ENCODE data around the gene PSMD6.

Gene PSMD6

DNA sequence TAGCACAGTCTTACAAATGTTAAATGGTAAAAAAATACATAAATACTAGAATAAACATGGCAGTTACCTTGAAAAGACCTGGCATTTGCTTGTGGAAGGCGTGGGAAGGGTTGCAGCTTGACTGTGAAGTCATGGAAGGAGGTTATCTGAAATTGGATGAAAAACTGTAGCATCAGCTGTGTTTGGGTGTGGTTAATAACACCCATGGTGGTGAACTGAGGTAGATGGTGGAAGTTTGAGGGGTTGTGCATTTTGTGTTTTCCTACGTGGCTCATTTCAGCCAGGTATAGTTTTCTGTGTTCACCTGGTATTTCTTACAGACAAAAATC is 46.5 kb downstream of the PSMD6 start:
- DNase-seq (ENCODE audit: low spot score) = no peak

DNA sequence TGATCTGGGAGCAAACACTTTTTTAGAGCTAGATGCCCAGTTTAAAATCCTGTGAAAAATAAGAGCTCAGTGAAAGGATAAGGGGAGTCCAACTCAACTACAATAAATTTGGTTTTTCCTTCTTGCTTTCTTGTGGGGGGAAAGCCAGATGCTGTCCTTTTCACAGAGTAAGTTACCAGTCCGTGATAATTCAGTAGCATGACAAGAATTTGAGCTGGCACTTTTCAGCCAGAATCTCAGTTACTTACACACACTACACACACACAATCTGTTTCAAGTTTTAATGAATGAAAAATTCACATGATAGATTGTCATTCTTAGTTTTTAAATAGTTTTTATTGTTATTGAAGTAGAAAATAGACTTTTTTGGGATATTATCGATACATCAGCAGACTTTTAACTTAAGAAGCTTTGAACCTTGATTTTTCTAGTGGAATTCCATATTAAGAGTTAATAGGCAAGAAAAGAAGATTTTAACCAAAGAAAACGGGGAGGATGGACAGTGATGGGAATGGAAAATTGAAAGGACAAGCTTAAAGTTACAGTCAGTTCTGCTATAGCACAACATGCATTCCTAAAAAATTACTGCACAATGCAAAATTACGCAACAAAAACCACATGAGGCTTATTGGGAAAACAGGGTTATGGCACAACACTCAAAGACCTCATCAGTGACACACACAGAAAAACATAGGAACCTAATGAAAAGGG is 47.0 kb downstream of the PSMD6 start:
- DNase-seq (ENCODE audit: low spot score) = no peak

DNA sequence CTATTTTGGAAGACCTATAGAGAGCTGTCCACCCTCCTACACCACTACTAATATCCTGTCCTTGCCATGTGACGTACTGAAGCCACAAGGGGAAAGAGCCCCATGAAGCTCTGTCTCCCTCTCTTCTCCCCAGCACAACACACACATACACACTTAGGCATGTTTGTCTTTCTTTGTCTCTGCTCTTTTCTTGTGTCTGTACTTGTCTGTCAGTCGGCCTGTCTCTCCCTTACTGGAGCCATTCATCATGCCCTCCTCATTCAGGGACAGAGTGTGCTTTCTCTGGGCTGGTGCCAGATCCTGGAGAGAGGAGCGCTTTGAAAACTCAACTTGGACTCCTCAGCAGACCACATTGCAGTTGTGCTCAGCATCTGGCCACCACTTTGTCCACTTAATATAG is 47.6 kb downstream of the PSMD6 start:
- DNase-seq (ENCODE audit: low spot score) = no peak

DNA sequence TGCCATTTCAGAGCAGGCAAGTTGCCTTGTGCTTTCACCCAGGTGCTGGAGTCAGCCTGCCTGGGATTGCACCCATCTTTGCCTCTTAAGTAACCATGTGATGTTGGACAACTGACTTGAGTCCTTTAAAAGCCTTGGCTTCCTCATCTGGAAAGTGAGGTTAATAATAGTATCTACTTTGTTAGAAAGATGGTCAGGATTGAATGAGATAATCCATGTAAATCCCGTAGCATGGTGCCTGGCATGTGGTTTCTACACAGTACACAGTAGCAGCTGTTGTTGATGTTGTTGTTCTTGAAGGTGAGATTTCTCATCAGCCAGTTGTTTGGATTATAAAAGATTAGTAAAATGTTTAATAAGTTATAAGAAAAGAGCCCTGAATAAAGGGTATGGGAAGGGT is 48.8 kb downstream of the PSMD6 start:
- DNase-seq (ENCODE audit: low spot score) = no peak

DNA sequence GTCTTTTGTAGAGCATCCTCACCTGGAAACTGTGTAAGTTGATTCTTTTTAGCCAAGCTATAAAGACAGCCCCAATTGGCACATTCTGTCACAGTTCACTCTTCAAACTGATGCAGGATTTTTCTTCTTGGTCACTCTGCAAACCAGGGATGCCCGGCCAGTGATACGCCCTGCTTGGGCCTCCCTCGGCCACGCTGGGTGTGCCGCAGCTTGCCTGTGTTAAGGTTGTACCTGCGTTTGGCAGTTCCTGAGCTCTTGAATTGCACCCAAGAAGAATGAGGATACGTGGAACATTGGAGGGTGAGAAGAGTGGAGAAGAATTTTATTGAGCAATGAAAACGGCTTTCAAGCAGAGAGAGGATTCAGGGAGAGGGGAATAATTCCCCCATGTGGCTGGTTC is 49.9 kb downstream of the PSMD6 start:
- no peak for DNase-seq (ENCODE audit: low spot score)

DNA sequence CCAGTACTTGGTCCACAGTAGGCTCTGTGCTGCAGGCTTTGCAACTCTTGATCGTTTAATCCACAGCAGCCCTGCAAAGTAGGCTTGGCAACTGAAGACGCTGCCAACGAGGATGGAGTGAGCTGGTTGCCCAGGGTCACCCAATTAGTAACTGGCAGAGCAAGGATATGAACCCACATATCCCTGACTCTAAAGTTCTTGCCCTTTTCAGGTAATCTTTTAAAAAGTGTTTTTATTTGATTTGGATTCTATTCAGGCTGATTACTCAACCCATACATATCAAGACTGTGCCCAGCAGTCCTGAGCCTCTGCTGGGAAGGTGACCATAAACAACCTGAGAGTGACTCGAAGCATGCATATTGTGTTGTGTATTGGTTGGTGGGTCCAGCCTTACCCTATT is 50.3 kb downstream of the PSMD6 start:
- DNase-seq (ENCODE audit: low spot score) = no peak

DNA sequence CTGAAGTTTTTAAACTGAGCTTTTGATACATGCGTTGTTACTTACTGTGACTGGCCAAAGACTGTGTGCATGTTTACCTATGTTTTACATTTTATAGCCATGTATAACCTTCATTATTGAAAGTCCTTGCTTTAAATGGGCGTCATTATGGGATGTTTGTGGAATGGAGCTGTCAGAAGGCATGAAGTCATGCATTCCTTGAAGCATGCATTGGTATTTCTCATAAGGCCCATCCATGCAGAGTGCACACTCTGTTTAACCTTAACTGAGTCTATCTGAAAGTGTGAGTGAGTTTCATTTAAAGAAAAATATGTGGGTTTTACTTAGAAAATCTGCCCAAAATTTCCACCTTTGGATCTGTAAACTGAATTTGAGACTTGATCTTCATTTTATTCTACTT is 51.1 kb downstream of the PSMD6 start:
- DNase-seq (ENCODE audit: low spot score) = no peak

DNA sequence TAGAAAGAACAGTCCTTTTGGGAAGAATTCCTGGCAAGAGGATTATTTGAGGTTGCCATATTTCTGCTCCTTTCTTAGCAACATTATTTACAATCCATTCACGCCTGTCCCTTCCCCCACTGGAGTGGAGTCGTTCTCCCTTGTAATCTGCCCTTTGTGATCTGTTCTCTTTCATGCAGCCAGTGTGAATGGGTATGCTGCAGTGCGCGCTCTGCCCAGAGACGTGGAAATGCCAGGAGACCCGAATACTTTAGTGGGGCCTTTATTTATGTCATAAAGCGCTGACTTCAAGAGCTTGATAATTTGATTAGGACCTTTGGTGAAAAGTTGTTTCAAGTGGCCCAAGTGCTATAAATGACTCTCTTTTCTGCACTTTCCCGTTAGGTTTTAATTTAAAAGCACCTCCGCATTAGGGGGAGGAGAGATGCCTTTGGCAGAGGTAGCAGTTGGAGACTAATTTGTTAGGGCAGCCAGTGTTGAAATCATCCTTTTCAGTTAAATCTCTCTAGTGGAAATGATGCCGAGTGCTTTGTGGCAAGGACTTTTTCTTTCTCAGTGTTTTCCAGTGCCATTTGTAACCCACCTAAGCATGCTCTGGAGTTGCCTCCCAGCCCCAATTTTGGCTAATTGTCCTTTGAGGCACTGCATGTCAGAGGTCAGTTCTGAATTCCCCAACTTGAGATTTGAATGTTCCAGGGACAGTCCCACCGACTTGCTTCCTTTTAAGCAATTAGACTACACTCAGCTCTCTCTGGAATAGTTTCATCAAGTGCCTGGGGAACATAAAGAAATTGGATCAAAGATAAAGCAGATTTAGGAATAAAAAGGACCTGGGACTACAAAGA is 52.4 kb downstream of the PSMD6 start:
- DNase-seq (ENCODE audit: low spot score) = no peak

DNA sequence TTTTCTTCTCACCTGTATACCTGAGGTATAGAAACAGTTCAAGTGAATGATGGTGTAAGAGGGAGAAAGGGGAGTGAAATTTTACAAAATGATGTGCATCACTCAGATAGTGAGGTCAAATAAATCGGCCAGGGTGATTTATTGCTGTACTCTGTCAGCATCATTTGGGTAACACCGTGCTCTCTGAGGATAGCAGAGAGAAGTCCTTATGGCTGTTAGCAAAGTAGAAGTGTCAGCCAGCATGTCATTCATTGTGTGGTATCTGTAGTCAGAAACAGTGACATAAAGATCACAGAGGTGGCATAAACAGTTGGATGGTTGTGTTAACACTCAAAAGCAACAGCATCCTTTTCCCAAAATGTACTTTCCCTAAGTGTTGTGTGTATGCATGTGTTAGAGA is 53.4 kb downstream of the PSMD6 start:
- DNase-seq (ENCODE audit: low spot score) = no peak

DNA sequence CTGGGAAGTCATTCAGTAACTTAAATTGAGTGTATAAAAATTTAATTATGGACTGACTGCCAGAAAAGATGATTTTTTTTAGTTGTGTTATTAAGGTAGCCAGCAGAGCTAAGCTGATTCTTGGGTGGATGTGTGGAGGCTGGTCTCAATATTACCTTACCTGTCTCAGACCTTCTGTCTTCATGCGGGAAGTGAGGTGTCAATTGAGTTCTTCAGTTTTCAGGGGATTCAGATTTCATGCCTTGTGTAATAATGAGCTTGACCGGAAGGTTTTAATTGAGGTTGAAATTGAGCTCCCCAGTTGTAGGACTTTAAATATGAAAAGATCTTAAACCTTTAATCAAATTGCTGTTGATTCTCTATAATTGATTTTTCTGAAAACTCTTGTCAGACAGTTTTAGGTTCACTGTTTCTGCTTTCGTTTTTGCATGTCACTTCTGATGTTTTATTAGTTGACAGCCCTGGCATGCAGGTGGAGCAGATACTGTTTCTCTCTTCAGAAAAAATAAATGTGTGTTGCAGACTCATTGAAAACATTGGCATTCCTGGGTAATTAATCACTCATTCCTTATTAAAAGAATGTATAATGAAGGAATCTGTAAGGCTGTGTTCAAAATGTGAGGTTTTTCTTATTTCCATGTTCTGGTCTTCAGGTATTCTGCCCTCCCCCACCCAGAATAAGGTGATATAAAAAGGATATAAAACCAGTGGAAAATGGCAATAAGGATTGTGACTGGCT is 54.5 kb downstream of the PSMD6 start:
- no peak for DNase-seq (ENCODE audit: low spot score)

DNA sequence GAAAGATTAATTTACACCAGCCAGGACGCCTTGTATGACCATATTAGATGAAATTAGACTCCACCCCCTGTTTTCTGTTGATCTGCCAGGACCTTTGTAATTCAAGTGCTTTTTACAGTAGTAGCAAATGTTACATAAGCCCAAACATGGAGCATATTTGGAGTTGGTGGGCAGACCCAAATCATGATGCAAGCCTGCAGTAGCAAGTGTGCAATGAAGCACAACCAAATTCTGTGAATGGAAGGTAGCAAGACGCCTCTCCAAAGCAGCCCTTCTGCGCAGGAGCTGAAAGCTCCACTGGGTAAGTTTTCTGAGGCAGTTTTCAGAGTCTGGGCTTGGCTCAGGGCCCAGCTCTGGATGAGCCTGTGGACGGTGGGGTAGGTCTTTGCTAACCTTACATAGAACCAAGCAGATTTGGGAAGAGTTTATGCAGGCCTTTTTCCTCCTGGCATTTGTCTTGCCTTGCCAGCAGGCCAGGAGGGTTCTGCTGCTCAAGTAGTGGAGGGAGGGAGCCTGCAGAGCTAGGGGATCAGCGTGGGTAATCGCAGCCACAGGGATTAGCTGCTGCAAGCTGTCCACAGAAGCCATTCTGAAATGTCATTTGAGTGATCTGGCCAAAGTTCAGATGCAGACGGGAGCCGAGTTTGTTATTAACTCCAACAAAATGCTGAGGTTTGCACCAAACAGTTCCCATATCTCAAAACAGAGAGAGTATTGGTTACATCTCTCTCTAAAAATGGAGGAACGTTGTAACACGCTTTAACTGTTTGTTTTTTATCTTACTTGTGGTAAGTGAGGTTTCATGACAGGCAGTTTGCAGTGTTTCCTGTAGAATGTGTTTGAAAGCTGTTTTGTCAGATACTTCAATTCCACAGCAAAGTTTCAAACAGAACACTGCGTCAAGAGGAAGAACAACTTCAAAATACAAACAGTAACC is 55.4 kb downstream of the PSMD6 start:
- DNase-seq (ENCODE audit: low spot score) = peak; percentile 6

DNA sequence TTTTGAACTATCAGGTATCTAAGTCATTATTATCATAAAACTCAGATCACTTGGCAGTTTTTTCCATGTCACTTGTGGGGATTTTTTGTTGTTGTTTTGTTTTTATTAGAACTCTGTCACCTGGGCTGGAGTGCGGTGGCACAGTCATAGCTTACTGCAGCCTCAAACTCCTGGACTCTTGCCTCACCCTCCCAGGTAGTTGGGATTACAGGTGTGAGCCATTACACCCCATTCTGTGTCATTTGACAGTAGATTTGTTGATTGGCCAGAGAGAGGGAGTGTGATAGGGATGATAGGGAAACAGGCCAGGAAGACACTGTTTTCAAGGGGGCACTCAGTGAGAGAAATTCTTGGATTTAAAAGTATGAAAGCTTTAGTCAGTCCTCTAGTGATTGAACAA is 56.4 kb downstream of the PSMD6 start:
- no peak for DNase-seq (ENCODE audit: low spot score)

DNA sequence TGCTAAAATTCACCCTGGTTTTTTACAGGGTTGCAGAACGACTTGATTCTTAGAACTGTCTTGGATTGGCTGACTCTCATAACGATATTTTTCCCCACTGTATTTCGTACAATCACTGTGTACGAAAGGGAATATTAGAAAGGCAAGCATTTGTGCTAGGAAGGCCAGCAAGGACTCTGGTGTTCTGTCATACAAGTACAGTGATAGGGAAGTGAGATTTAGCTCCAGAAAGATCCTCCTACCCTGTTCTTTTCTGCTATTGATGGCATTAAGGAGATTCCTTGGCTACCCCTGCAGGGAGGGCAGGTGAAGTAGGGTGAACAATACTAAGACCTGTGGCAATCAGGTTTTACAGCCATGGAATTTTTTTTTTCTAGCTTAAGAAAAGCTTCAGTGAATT is 57.3 kb downstream of the PSMD6 start:
- DNase-seq (ENCODE audit: low spot score) = no peak

DNA sequence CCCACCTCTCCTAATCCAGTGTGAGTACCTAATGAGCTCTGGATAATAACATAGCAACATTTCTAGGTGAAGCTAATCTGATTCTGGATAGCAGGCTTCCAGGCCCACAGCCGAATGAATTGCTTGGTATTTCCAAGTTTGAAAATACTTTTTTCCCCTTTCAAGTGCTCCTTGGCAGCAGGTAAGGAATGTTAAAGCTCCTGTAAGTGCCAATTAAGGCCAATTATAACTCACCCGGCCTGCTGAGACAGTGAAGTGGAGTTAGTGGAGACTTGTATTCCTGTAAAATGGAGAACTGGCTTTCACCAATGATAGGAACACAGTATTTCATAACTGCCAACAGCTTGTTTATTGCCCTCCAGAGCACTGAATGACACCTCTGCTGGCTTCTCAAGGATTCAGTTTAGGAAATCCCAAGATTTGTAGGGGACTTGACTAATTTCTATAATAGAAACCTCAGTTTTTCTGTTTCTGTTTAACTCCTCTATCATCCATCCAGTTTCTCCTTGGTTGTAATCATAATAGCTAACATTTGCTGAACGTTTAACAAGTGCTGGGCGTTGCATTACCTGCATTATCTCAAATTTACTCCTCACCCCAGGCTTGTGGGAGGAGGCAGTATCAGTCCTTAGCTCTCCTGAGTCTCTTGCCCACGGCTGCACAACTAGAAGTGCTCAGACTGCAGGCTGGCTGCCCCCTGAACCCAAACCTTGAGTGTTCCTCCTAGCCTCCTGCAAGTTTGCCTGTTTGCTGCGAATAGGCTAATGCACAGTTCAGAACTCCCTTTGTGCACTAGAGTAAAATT is 58.4 kb downstream of the PSMD6 start:
- no peak for DNase-seq (ENCODE audit: low spot score)

DNA sequence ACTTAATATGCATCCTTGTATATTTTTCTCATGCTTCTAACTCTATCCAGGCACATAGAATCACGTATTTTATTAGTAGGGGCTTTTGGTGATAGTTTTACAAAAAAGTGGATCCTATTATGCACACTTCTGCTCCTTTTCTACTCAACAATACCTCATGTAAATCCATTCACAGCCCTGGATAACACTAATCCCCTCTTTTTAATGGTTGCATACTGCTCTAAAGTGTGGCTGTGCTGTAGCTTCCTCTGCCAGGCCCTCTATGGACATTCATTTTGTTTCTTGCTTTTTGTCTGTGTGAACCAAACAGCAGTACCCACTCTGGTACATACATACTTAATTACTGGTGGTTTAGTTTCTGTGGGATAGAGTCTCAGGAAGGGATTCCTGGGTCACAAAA is 59.8 kb downstream of the PSMD6 start:
- no peak for DNase-seq (ENCODE audit: low spot score)

DNA sequence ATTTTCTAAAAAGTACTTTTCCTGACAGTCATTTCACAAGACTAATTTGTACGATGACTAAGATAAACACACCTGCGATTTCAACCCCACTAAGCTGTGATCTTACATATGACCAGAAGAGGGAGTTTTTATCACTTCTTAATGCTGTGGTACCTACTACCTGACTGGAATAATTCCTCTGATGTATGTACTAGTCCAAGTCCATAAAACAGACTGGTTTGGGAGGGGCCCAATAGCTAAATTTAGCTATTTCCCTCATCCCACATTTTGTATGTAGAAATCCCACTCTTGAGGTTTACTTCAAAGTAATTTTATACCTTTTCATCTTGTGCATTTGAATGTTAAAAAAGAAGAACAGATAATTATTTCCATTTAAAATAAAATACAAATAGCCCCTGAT is 61.4 kb downstream of the PSMD6 start:
- peak; percentile 10 for DNase-seq (ENCODE audit: low spot score)
